IPS DF 19.7 (cell line): ENCODE results near the gene MX1.

ENCODE experiments used
- DNase-seq: peaks from one replicate; pipeline ENCODE4 v3.0.0-alpha.2; 2013; ENCODE audit warnings: low read depth, low spot score

The MX1 gene

DNA sequence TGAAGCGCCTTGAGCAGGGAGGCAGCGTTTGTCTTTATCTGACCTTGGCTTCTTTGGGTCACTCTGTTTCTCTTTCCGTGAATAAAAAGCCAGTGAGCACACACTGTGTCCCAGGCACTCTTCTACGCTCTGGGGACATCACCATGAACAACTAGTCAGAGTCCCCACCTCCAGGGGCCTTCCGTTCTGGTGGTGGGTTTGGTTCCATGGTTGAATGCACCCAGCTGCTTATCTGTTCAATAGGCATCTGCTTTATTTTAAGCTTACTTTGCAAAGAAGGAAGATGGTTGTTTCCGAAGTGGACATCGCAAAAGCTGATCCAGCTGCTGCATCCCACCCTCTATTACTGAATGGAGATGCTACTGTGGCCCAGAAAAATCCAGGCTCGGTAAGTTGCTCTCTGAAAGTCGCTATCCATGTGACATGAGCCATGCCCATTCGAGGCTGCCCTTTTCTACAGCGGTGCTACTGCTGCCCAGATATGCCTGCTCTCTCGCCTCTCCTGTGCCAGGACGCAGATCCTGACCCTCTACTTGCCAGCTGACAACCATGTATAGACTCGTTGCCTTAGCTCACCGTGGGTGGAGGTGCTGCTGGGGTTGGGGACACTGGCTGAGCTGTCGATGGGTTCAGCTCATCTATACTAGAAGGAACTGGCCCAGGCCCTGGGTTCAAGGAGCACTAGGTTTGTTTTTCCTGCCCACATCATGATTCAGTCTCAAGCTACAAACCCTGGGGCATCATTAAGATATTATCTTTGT, 5.9 kb downstream of the MX1 start:
- no peak for DNase-seq

DNA sequence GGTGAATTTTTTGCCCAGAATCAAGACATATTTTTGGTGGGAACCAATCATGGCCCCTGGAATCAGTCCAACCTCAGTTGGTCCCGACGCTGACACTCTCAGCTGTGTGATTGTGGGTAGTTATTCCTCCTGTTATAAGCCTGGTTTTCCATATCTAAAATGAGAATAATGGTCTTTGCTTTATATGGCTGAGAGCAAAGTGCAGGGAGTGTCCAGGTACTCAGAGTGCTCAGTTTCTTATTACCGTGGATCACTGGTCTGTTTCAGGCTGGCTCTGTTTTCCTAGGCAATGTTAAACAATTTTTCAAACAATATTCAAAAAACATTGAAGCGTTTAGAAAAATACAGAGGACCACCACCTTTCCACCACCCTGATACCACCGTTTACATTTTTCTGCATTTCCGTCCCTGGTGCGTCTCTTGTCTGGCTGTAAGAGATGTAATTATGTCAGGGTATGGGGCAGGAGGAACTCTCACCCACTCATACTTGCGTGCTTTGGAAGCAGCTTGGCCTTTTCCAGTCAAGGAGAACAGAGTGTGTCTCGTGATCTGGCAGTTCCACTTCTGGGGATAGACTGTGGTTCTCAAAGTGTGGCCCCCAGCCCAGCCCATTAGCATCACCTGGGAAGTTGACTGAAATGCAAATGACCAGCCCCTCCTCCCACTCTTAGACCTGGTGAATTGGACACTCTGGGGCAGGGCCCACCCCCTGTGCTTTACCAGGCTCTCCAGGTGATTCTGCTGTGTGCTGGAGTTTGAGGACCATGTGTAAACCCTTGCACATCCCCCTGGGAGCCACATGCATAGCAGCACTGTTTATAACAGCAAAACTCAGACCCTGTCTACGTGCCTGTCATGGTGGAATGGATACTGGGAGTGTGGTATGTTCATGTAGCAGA, 6.8 kb downstream of the MX1 start:
- no peak for DNase-seq

DNA sequence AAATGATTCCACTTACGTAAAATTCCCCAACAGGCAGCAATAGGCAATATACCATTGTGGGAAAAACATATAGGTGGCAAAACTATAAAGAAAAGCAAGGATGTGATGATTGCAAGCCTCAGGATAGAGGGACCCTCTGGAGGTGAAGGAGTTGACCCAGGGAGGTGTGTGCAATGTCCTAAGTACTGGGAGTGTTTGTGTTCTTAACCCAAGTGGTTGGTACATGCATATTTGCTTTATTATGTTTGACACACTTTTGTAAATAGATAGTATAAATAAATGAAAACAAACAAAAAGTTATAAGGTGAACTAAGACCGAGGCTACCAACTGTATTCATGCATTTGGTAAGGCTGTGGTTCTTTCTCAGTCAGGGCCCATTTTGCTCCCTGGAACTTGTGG, 7.5 kb downstream of the MX1 start:
- DNase-seq: no peak

DNA sequence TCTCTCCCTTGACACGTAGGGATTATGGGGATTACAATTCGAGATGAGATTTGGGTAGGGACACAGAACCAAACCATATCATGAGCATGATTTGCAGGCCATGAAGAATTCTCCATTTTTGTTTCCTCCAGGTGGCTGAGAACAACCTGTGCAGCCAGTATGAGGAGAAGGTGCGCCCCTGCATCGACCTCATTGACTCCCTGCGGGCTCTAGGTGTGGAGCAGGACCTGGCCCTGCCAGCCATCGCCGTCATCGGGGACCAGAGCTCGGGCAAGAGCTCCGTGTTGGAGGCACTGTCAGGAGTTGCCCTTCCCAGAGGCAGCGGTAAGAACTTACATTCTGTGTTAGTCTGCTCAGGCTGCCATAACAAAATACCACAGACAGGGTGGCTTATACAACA, 9.7 kb downstream of the MX1 start:
- DNase-seq: no peak

DNA sequence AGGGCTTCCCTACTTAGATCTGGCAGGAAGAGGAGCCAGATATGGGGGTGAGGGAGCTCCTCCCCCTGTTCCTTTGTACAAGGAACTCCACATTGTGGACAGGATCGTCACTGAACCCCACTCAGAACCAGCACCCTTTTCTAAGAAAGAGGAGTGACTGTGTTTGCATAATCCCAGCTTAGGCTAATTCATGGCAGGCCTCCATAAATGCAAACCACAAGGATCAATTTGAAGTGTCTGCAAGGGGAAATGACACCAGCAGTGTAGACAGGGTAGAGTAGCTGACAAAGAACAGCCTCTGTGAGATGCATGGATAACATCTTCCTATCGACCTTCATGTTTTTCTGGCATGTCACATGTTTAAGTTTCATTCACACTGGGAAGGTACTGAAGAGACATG, 11.7 kb downstream of the MX1 start:
- DNase-seq: no peak

DNA sequence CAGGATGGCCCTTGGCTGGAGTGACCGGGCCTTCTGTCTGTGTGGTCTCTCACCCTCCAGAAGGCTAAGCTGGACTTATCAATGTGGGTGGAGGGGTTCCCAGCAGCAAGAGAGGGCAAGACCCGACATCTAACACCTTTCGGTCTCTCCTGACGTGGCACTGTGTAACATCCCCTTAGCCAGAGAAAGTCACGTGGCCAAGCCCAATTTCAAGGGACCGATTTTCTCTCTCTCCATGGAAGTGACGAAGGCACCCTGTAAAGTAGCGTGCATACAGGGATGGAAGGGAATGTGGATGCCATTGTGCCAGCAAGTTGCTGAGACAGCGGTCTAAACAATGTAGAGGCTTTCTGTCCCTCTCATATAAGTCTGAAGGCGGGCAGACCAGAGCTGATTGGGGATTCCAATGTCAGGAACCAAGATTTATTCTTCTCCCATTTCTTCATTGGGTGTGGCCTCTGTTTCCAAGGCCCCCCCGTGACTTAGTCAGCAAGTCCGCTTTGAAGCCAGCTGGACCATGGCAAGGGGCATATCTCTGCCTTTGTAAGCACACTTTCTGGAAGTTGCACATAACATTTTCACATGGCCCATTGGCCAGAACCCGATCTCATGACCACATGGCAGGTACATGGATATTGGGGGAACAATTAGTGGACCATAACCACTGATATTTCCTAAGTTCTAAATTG, 12.5 kb downstream of the MX1 start:
- no peak for DNase-seq

DNA sequence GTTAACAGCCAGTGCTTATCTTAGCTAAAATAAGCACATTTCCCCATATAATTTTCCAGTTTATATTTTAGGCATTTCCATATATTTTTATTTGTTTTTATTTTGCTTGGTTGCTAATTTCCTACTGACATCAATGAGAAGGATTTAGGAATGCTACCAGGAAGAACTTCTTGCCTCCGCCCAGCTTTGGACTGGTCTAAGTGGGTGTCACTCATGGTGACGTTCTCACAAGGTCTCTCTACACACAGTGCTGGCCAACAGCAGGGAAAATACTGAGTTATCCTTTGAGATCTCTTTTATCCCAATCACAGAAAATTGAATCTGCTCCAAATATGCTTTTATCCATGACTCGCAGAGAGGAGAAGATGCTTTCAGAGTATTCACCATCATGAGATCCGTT, 13.2 kb downstream of the MX1 start:
- DNase-seq: no peak

DNA sequence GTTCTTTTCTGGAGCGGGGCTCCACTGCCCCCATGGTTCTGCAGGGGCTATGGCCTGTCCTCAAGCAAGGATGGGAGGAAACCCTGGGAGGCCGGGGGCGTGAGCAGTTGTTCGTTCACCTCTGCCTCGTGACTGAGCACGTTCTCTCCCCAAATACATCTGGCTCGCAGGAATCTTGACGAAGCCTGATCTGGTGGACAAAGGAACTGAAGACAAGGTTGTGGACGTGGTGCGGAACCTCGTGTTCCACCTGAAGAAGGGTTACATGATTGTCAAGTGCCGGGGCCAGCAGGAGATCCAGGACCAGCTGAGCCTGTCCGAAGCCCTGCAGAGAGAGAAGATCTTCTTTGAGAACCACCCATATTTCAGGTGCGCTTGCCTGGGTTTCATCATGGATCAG, 15.5 kb downstream of the MX1 start:
- DNase-seq: no peak

DNA sequence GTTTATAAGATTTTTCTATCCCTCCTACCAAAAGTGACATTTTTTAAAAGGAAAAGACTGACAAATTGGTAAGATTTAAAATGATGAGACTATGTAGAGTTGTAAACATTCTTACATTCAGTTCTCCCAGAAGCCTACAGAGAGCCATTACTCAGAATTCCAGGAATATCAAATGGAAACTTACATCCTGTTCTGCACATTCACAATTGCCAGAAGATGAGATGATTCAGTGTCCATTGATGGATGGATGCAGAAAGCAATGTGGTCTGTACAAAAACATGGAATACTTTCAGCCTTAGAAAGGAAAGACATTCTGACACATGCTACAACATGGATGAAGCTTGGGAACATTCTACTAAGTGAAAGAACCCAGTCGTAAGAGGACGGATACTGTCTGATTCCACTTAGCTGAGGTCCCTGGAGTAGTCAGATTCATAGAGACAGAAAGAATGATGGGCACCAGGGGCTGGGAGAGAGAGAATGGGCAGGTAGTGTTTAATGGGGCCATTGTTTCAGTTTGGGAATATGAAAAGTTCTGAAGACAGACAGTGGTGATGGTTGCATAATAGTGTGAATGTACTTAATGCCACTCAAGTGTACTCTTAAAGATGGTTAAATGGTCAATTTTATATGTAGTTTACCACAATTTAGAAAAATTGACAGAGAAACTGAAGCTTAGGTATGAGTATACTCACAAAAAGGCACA, 16.6 kb downstream of the MX1 start:
- no peak for DNase-seq

DNA sequence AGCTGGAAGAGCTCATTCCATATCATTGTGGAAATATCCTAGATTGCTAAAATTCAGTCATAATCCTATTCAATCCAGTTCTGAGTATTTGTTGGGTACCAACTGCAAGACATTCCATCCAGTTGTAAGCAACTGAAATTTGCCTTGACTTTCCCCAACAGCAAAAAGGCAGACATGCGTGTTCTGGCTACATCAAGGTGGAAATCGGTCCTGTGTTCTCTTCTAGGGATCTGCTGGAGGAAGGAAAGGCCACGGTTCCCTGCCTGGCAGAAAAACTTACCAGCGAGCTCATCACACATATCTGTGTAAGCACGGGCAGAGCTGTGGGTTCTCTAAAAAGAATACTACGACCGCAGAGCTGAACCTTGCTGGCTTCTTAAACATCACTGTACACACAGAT, 17.5 kb downstream of the MX1 start:
- no peak for DNase-seq

DNA sequence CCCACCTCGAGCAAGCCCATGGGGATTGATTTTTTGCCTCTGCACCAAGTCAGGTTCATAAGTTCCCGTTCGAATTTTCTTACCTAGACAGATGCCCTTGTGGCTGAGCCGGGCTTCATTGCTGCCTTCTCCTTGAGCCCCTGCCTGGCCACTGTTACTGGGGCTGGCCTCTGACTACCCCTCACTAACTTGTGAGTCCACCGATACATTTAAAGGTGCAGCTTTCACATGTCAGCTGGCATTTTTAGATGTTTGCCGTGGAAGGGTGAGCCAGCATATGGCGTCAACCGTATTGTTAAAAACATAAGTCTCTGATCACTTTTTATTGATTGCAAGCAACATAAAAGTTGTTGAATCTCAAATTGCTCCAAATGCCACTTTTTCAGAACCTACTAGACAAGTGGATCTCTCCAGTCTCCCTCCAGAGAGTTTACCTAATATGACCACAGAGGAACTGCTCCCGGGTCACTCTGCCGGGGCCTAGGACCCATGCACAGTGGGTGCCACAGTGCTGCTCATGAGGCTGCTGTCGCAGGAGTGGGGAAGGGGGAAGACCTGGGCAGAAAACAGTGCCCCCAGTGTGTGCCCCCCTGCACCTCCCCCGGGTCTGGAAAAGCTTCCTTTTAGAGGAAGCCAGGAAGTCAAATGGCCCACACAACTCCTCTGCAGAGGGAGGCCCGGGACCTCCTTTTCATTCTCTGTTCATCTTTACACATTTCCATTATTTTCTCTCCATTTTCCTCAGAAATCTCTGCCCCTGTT, 18.8 kb downstream of the MX1 start:
- DNase-seq: no peak

DNA sequence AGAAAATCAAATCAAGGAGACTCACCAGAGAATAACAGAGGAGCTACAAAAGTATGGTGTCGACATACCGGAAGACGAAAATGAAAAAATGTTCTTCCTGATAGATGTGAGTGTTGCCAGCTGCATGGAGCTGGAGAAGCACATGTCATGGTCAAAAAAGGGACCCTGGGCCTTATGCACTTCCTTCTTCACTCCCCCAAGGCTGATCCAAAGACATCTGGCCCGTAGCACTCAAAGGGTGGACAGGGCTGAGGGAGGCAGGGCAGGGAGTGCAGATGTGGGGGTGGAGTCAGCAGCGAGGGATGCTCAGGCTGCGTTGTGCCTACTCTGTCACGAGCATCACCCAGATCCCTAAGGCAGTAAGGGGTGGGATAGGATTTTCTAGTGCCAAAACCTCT, 19.4 kb downstream of the MX1 start:
- DNase-seq: no peak

DNA sequence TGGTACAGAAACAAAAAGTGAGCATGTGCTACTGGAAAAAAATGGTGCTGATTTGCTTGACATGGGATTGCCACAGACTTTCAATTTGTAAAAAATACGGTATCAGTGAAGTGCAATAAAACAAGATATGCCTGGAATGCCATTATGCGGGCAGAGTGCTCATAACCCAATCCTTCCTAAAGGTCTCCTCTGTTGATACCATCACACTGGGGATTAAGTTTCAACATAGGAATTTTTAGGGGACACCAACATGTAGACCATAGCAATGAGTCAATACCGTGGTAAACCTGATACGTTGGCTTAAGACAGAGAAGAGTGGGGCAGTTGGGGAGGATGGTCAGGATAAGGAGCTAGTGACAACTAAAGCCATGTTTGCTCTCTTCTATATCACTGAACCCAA, 20.5 kb downstream of the MX1 start:
- no peak for DNase-seq

DNA sequence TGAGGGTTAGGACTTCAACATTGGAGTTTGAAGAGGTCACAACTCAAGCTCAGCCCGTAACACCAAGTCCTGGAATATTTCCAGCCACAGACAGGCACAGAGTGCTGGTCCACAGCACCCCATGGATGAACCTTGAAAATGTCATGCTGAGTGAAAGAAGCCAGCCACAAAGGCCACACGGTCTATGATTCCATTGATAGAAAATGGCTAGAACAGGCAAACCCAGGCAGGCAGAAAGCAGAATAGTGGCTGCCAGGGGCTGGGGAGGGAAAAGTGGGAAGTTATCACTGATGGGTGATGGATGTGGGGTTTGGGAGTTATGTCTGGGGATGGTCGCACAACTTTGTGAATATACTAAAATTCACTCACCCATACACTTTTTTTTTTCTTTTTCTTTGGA, 21.3 kb downstream of the MX1 start:
- no peak for DNase-seq

DNA sequence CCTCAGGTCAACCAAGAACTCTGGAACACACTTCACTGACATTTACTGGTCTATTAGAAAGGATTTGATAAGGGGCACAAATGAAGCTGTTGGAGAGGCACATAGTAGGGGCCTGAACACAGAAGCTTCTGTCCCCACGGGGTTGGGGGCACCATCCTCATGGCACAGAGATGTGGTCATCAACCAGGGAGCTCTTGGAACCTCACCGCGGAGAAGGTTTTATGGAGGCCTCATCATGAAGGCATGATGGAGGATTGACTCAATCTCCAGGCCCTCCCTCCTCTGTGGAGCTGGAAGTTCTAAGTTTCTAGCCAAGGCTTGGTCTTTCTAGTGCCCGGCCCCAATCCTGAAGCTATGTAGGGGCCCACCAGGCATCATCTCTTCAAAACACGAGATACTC, 23.6 kb downstream of the MX1 start:
- no peak for DNase-seq

DNA sequence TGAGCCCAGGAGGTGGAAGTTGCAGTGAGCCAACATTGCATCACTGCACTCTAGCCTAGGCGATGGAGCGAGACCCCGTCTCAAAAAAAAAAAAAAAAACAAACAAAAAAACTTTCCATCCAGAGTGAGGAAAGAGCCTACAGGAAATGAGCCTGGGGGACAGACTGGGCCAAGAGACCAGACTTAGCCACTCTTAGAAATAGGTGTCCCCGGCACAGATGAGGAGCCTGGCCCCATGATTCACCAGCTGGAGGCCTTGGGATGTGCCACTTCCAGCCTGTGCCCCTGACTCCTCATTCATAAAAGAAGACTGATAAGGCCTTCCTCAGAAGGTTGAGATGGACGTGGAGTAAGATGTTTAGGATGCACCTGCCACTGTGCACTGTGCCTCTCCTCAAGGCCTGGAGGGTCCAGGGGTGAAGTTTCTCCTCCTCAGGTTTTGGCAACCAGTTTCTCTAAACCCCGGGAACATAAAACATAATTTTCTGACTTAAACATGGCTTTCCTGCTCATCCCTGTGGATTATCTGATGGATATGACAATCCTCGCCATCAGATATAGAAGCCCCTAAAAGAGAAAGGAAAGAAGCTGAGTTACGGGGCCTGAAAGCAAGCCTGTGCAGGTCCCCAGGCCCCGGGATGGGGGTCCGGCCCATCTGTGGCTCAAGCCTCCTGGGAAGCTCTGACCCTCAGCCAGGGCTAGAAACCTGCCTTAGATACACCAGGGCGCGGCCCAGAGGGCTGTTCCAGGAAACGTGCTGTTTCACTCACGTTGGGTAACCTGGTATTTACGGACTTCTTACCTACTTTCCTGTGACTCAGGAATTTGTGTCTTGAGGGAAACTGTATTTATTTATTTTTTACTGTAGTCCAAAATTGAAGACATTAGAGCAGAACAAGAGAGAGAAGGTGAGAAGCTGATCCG, 26.0 kb downstream of the MX1 start:
- DNase-seq: no peak

DNA sequence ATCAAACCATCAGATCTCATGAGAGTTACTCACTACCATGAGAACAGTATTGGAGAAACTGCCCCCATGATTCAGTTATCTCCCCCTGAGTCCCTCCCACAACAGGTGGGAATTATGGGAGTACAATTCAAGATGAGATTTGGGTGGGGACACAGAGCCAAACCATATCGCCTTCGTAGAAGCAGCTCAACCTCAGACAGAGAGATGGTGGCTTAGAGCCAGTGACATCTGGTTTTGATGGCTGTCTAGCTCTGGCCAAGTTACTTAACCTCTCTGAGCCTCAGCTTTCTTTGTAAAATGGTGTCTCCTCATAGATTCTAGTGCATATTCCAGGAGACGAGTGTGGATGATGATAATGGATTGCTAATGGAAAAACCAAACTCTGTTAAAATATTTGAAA, 27.2 kb downstream of the MX1 start:
- DNase-seq: no peak

DNA sequence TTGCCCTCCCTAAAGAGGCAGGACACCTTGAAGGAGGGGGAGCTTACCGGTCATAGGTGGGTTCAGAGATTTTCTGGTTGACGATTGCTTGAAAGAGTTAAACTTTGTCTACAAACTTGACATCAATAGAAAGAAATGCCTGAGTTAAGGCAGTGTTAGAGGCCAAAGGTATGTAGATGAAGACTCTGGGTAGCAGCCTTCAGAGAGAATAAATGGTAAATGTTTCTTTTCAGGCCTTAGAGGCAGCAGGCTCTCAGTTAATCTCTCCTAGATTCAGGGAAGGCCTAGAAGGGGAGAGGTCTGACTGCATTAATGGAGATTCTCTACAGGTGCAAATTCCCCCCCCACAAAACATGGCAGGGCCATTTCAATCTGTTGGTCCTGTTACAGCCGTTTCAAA, 27.7 kb downstream of the MX1 start:
- DNase-seq: no peak

DNA sequence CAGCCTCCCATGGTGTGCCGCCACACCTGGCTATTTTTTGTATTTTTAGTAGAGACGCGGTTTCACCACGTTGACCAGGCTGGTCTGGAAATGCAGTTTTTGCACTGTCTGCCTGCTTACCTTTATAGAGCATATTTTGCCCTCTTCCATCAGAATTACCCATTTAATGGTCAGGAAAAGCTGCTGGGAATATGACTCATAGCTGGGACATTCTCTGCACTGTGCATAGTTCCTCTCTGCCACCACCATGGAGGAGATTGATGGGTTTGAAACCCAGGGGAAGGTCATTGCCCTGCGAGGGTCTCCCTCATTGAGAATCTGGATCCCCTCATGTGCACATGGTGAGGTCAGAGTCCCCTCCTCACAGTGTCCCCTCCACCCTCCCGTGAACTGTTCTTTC, 32.1 kb downstream of the MX1 start:
- DNase-seq: no peak

DNA sequence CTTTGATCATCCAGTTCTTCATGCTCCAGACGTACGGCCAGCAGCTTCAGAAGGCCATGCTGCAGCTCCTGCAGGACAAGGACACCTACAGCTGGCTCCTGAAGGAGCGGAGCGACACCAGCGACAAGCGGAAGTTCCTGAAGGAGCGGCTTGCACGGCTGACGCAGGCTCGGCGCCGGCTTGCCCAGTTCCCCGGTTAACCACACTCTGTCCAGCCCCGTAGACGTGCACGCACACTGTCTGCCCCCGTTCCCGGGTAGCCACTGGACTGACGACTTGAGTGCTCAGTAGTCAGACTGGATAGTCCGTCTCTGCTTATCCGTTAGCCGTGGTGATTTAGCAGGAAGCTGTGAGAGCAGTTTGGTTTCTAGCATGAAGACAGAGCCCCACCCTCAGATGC, 32.5 kb downstream of the MX1 start:
- no peak for DNase-seq
